ENCODE data around the gene SLC24A4.

DNA sequence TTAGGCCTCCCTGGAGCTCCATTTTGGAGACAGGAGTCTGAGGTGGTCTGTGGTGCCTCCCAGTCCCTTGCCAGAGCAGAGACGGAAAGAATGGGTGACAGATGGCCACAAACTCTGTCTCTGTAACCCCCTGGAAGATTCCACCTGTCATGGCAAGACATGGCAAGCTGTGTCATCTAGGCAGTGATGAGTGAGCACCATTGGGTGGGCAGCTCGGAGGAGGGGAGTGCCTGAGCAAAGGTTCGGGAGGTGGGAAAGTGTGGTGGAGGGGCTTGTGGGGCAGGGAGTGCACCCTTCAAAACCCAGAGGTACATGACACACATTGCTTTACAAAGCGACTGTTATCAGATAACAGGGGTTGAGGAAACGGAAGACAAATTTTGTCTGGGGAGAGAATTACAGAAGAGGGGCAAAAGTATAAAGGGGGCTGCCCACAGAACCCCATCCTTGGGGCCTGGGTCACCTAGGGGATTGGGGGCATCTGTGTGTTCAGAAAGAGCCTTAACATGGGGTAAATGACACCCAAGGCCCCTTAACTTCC, 194.1 kb downstream of the SLC24A4 start:
- TF ChIP-seq, protein P1, sequence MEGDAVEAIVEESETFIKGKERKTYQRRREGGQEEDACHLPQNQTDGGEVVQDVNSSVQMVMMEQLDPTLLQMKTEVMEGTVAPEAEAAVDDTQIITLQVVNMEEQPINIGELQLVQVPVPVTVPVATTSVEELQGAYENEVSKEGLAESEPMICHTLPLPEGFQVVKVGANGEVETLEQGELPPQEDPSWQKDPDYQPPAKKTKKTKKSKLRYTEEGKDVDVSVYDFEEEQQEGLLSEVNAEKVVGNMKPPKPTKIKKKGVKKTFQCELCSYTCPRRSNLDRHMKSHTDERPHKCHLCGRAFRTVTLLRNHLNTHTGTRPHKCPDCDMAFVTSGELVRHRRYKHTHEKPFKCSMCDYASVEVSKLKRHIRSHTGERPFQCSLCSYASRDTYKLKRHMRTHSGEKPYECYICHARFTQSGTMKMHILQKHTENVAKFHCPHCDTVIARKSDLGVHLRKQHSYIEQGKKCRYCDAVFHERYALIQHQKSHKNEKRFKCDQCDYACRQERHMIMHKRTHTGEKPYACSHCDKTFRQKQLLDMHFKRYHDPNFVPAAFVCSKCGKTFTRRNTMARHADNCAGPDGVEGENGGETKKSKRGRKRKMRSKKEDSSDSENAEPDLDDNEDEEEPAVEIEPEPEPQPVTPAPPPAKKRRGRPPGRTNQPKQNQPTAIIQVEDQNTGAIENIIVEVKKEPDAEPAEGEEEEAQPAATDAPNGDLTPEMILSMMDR (IDR thresholded peaks at IDR 0.05; ENCODE audit: poor library complexity, severe bottlenecking), result no peak
- TF ChIP-seq TAF1 (IDR thresholded peaks at IDR 0.05; ENCODE audit: low read depth), result no peak
- TF ChIP-seq MXI1 (conservative IDR thresholded peaks at IDR 0.05; ENCODE audit: poor library complexity, severe bottlenecking), result no peak
- TF ChIP-seq, protein P2, sequence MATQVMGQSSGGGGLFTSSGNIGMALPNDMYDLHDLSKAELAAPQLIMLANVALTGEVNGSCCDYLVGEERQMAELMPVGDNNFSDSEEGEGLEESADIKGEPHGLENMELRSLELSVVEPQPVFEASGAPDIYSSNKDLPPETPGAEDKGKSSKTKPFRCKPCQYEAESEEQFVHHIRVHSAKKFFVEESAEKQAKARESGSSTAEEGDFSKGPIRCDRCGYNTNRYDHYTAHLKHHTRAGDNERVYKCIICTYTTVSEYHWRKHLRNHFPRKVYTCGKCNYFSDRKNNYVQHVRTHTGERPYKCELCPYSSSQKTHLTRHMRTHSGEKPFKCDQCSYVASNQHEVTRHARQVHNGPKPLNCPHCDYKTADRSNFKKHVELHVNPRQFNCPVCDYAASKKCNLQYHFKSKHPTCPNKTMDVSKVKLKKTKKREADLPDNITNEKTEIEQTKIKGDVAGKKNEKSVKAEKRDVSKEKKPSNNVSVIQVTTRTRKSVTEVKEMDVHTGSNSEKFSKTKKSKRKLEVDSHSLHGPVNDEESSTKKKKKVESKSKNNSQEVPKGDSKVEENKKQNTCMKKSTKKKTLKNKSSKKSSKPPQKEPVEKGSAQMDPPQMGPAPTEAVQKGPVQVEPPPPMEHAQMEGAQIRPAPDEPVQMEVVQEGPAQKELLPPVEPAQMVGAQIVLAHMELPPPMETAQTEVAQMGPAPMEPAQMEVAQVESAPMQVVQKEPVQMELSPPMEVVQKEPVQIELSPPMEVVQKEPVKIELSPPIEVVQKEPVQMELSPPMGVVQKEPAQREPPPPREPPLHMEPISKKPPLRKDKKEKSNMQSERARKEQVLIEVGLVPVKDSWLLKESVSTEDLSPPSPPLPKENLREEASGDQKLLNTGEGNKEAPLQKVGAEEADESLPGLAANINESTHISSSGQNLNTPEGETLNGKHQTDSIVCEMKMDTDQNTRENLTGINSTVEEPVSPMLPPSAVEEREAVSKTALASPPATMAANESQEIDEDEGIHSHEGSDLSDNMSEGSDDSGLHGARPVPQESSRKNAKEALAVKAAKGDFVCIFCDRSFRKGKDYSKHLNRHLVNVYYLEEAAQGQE (IDR thresholded peaks at IDR 0.05; ENCODE audit: borderline replicate concordance), result no peak
- no peak for TF ChIP-seq EZH2 (IDR thresholded peaks at IDR 0.05; ENCODE audit: borderline replicate concordance, insufficient read depth, low read length, poor library complexity, severe bottlenecking)

All from neural cell (in vitro differentiated cells).